GM20000 (cell line): ENCODE results near the gene RAPGEF4.

ENCODE experiments used
- DNase-seq: peaks from one replicate; pipeline ENCODE4 v3.0.0; 2012; ENCODE audit warnings: low spot score
- TF ChIP-seq, protein P1 (sequence below): IDR thresholded peaks from 2 replicates; pipeline ENCODE4 v1.5.1; 2012; ENCODE audit warnings: mild to moderate bottlenecking, control low read depth; ENCODE audit errors: extremely low read depth, missing control alignments

RAPGEF4 gene

DNA sequence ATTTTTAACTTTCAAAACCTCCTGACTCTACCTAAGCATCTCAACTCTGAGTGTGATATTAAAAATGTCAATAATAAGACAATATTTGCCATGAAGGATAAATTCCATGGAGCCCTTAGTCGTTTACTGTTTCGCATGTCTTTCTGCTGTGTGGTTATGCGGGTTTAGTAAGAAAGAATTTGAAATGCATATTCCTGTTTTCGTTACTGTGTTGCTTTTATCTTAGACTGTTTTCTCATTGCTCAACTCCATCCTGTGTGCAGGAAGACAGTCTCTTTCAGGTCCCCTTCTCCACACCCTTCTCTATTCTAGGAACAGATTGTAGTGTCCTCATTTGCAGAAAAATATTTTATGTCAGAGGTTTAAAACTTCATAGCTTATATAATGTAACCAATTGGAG, 257.5 kb downstream of the RAPGEF4 start:
- DNase-seq = no peak
- TF ChIP-seq, protein P1, sequence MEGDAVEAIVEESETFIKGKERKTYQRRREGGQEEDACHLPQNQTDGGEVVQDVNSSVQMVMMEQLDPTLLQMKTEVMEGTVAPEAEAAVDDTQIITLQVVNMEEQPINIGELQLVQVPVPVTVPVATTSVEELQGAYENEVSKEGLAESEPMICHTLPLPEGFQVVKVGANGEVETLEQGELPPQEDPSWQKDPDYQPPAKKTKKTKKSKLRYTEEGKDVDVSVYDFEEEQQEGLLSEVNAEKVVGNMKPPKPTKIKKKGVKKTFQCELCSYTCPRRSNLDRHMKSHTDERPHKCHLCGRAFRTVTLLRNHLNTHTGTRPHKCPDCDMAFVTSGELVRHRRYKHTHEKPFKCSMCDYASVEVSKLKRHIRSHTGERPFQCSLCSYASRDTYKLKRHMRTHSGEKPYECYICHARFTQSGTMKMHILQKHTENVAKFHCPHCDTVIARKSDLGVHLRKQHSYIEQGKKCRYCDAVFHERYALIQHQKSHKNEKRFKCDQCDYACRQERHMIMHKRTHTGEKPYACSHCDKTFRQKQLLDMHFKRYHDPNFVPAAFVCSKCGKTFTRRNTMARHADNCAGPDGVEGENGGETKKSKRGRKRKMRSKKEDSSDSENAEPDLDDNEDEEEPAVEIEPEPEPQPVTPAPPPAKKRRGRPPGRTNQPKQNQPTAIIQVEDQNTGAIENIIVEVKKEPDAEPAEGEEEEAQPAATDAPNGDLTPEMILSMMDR = no peak

DNA sequence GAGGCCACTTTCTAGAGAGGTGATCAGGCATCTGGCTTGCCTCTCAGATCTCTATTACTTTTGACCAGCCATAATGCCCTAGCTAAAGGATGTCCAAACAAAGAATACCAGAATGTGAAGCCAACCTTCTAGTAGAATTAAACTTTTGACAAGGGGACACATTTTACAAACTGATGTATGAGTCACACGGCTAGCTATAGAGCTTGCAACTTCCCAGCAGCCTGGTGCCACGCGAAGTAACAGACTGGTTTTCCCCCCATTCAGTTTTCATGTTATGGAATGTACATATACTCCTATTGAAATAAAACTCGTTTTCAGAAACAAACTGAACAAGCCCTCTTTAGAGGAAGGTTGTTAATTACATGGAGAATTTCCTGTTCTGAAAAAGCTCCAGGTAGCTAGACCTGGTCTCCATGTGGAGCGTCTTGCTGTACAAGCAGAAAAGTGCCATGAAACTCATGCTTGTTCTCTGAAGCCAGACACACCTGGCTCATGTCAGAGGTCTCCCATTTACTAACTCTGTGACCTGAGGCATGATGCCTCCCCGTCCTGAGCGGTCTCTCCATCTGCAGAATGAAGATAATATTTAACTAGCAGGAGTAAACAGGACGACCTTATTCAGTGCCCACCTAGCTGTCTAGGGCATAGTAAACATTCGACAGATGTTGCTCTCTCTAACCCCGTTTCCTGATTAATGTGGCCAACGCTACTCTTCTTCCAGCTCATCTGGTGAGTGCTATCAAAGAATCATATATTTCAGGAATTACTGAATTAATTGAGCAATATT, 258.5 kb downstream of the RAPGEF4 start:
- TF ChIP-seq, protein P1 = no peak
- no peak for DNase-seq

DNA sequence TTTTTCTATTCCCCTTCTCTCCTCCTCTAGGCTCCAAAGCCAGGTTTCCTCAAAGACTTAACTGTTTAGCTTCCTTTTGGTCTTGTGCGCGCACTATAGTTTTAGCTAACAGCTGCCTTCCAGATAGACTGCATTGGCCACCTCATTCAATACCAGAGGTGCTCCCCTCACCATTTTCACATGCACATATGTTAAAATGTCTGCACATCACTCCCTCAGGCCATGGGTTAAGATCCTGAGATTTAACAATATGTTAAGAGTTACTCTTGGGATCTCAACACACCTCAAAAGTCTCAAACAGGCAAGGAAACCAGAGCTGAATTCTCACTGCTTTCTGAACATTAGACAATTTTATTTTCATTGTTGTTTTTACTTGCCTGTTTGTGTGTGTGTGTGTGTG, 259.2 kb downstream of the RAPGEF4 start:
- TF ChIP-seq, protein P1 = no peak
- no peak for DNase-seq

DNA sequence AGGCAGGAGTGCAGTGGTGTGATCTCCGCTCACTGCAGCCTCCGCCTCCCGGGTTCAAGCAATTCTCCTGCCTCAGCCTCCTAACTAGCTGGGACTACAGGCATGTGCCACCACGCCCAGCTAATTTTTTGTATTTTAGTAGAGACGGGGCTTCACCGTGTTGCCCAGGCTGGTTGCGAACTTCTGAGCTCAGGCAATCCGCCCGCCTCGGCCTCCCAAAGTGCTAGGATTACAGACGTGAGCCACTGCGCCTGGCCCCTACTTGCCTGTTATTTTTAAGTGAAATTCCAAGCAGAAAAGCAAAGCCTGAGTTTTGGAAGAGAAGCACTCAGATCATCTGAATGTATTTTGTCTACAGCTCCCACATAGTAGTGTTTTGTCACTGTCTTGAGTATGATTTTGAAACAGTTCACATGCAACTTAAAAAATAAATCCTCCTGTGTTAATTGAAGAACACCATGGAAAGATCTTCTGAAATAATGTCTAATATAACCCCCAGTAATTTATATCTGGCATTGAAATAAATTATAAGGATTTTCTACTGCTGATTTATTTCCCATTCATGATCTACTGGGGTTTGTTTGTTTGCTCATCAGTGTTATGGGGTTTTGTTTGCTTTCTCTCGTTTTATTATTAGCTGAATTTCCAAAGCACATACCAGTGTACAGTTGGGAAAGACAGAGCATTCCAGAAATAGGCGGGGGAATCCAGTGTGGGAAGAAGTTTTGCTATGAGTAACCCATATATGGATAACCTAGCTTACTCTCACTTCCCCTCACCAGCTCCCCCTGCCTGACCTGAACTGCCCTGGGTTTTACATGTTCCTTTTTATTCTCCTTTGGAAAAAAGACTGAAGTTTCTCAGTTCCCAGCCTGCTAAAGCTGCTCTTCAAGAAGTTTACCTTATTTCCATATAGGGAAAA, 259.9 kb downstream of the RAPGEF4 start:
- TF ChIP-seq, protein P1 = no peak
- DNase-seq = no peak

DNA sequence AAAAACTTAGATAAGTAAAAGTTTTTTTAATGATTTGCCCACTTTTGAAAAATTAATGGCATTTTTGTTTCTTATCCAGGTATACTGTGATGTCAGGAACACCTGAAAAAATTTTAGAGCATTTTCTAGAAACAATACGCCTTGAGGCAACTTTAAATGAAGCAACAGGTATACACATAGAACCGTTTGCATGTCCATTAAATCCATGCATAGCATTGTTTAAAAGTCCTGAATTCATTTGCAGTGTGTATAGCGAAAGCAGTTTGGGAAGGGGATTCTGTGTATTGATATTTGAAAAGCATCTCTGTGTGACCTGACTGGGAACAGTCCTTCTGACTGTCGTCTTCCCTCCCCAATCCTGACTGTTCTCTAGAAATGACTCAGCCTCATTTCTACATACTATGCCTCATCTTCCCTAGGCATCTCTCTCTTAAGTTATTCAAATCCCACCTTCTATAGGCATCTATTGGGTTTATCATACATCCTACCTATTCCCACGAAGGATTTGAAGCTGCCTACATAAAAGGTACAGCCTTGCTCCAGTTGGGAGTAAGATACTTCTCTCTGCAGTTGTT, 260.8 kb downstream of the RAPGEF4 start:
- DNase-seq = no peak
- TF ChIP-seq, protein P1 = no peak

DNA sequence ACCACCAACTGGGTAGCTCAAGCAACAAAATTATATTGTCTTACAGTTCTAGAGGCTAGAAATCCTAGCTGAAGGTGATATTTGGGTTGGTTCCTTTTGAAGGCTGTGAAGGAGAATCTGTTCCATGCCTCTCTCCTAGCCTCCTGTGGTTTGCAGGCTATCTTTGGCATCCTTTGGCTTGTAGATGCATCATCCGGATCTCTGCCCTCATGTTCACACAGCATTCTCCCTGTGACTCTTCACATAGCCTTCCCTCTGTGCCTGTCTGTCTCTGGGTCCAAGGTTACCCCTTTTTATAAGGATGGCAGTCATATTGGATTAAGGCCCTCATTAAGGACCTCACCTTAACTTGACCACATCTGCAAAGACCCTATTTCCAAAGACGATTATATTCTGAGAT, 261.4 kb downstream of the RAPGEF4 start:
- no peak for DNase-seq
- TF ChIP-seq, protein P1 = no peak
